ENCODE data around the gene KRTCAP2. TPM values are rescaled to one million over a fixed set of nuclear protein-coding genes. Genes with fewer than 3 reads are reported as not detected.

KRTCAP2 gene
- total RNA-seq, 1 experiment from 2014 or later: 236 TPM

GRCh38 chr1:155137154-155137949 is 35.8 kb downstream of the KRTCAP2 start:
- no peak for TF ChIP-seq CTCF (IDR thresholded peaks at IDR 0.05; ENCODE audit: unreplicated experiment)
- no TSS peak for BruUV-seq (replicated peaks)
- Mint-ChIP-seq H3K4me3 (ENCODE audit: low read depth, unreplicated experiment) (peak overlapping the region; percentile 93), H3K36me3 (ENCODE audit: insufficient read depth, unreplicated experiment) (peaks cover 79% of the 10 kb centered on the region), H3K9me3 (ENCODE audit: low read depth, unreplicated experiment) (no peaks in the 10 kb centered on the region), H3K27ac (ENCODE audit: unreplicated experiment) (peak overlapping the region; percentile 97), H3K27me3 (ENCODE audit: unreplicated experiment) (peaks cover 10% of the 10 kb centered on the region), H3K4me1 (ENCODE audit: low read depth, unreplicated experiment) (peaks cover 38% of the 10 kb centered on the region)
- CTCF ChIA-PET: interaction anchor here (0.7 kb wide), 1 partner anchor 38 kb away, joined by 3 read pairs; no protein-coding TSS in a partner anchor
- DNase-seq: no peak
- intact Hi-C loops (cut with micrococcal nuclease; ENCODE audit: unreplicated experiment): no loop called here

GRCh38 chr1:155136748-155137147 is 36.4 kb downstream of the KRTCAP2 start:
- TF ChIP-seq CTCF (IDR thresholded peaks at IDR 0.05; ENCODE audit: unreplicated experiment): no peak
- Mint-ChIP-seq H3K36me3 (ENCODE audit: insufficient read depth, unreplicated experiment) (peaks cover 85% of the 10 kb centered on the region), H3K4me3 (ENCODE audit: low read depth, unreplicated experiment) (peak overlapping the region; percentile 86), H3K27ac (ENCODE audit: unreplicated experiment) (peak overlapping the region; percentile 97), H3K27me3 (ENCODE audit: unreplicated experiment) (peaks cover 5% of the 10 kb centered on the region), H3K4me1 (ENCODE audit: low read depth, unreplicated experiment) (peaks cover 41% of the 10 kb centered on the region), H3K9me3 (ENCODE audit: low read depth, unreplicated experiment) (no peaks in the 10 kb centered on the region)
- DNase-seq: no peak
- intact Hi-C loops (cut with micrococcal nuclease; ENCODE audit: unreplicated experiment): no loop called here
- BruUV-seq (replicated peaks): no TSS peak
- CTCF ChIA-PET: no interaction called here

- H3K27me3 Mint-ChIP-seq (ENCODE audit: unreplicated experiment): no peaks in the 10 kb centered on the region
- peak; percentile 16 for TF ChIP-seq CTCF (IDR thresholded peaks at IDR 0.05; ENCODE audit: unreplicated experiment)
- peak; percentile 99 for DNase-seq
- H3K9me3 Mint-ChIP-seq (ENCODE audit: low read depth, unreplicated experiment): no peaks in the 10 kb centered on the region
- peak within 1 kb of the TSS; percentile 97 for H3K27ac Mint-ChIP-seq (ENCODE audit: unreplicated experiment)
- peaks cover 53% of the 10 kb centered on the region for H3K4me1 Mint-ChIP-seq (ENCODE audit: low read depth, unreplicated experiment)
- intact Hi-C loops (cut with micrococcal nuclease; ENCODE audit: unreplicated experiment): no loop called here
- CTCF ChIA-PET: interaction anchor here (0.5 to 1.7 kb wide), 8 partner anchors 10 to 1090 kb away, joined by 3 to 13 read pairs (median 4); no protein-coding TSS in a partner anchor
- peak within 1 kb of the TSS; percentile 86 for H3K4me3 Mint-ChIP-seq (ENCODE audit: low read depth, unreplicated experiment)
- BruUV-seq (replicated peaks): no TSS peak
- peaks cover 96% of the 10 kb centered on the region for H3K36me3 Mint-ChIP-seq (ENCODE audit: insufficient read depth, unreplicated experiment)
Measured at GRCh38 chr1:155135415-155136028, 37.6 kb downstream of the KRTCAP2 start, which contains the start of gene SLC50A1. Gene SLC50A1 (plus strand): TSS chr1:155135852. CDS start chr1:155135912, 60 bp downstream.

GRCh38 chr1:155134880-155135414 is 38.2 kb downstream of the KRTCAP2 start:
- Mint-ChIP-seq H3K4me1 (ENCODE audit: low read depth, unreplicated experiment) (peaks cover 59% of the 10 kb centered on the region), H3K27me3 (ENCODE audit: unreplicated experiment) (no peaks in the 10 kb centered on the region)

More at GRCh38 chr1:155134880-155135414, 38.2 kb downstream of the KRTCAP2 start:
- no peak for TF ChIP-seq CTCF (IDR thresholded peaks at IDR 0.05; ENCODE audit: unreplicated experiment)
- Mint-ChIP-seq H3K9me3 (ENCODE audit: low read depth, unreplicated experiment) (no peaks in the 10 kb centered on the region), H3K27ac (ENCODE audit: unreplicated experiment) (peak overlapping the region; percentile 97), H3K4me3 (ENCODE audit: low read depth, unreplicated experiment) (peak overlapping the region; percentile 86), H3K36me3 (ENCODE audit: insufficient read depth, unreplicated experiment) (peaks cover 96% of the 10 kb centered on the region)
- TSS peak; percentile 87 for BruUV-seq (replicated peaks)
- CTCF ChIA-PET: interaction anchor here (0.5 to 1.7 kb wide), 7 partner anchors 9 to 139 kb away, joined by 3 to 13 read pairs (median 5); no protein-coding TSS in a partner anchor
- peak; percentile 94 for DNase-seq
- intact Hi-C loops (cut with micrococcal nuclease; ENCODE audit: unreplicated experiment): no loop called here

Measured in Calu3 (cell line).